HG03378 (cell line): ENCODE measurements around the gene TMEM243.
"Not testable (repeated sequence)": the region's sequence is repeated elsewhere in the genome, so short reads cannot be mapped to it uniquely, and the experiment has no call there.

ENCODE experiments used
- ATAC-seq: cut with Tn5 transposase; IDR thresholded peaks from one replicate; pipeline ENCODE4 v1.9.1; 2021; ENCODE audit warnings: mild to moderate bottlenecking, moderate library complexity; ENCODE audit not compliant: unreplicated experiment

TMEM243 gene

DNA sequence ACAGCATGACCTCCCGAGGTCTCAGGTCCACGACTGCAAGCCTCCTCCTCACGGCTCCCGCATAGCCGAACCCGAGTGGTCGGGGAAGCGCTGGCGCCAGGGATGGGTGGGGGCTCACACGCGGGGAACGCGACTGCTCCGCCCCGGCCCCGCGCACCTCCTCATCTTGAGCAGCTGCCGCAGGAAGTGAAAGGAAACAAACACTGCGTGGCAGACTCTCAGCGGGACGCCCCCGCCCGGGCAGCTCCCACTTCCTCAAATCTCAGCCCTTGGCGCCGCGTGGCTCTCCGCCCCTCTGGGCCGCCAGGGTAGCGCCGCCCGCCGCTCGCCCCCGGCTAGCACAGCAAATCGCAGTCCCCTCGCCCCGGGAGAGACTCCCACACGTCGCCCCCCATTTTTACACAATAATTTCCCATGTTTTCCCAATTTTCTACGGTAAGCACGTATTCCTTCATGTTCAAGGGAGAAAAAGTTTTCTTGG lies at the start of gene TMEM243:
TMEM243 (minus strand) TSS at position 188 of the 481 bp plus-strand sequence. CDS start 229 bp downstream, outside the sequence.
- ATAC-seq, result peak; percentile 42

- peak; percentile 93 for ATAC-seq
These were observed 47.8 kb upstream of the TMEM243 start for GRCh38 chr7:87267239-87267900.

- ATAC-seq, result no peak
These were observed 44.0 kb upstream of the TMEM243 start for GRCh38 chr7:87263537-87263936.

DNA sequence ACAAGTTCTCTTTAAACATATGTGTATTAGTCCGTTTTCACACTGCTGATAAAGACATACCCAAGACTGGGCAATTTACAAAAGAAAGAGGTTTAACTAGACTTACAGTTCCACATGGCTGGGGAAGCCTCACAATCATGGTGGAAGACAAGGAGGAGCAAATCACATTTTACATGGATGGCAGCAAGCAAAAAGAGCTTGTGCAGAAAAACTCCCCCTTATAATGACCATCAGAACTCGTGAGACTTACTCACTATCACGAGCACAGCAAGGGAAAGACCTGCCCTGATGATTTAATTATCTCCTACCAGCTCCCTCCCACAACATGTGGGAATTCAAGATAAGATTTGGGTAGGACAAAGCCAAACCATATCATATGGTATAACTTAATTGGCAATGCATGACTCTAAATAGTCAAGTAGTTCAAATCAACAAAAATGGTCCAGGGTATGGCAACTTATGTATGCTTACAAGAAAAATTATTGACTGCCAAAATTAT lies 34.1 kb upstream of the TMEM243 start:
- ATAC-seq, result no peak

DNA sequence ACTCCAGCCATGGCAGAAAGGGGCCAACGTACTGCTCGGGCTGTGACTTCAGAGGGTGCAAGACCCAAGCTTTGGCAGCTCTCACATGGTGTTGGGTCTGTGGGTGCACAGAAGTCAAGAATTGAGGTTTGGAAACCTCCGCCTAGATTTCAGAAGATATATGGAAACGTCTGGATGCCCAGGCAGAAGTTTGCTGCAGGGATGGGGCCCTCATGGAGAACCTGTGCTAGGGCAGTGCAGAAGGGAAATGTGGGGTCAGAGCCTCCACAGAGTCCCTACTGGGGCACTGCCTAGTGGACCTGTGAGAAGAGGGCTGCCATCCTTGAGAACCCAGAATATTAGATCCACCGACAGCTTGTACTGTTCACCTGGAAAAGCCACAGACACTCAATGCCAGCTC lies 26.1 kb upstream of the TMEM243 start:
- ATAC-seq, result not testable (repeated sequence)

GRCh38 chr7:87238464-87239051 lies 19.0 kb upstream of the TMEM243 start:
- ATAC-seq, result not testable (repeated sequence)

GRCh38 chr7:87234949-87235348 lies 15.4 kb upstream of the TMEM243 start:
- ATAC-seq, result no peak

- no peak for ATAC-seq
These were observed 12.2 kb upstream of the TMEM243 start for GRCh38 chr7:87231711-87232110.

DNA sequence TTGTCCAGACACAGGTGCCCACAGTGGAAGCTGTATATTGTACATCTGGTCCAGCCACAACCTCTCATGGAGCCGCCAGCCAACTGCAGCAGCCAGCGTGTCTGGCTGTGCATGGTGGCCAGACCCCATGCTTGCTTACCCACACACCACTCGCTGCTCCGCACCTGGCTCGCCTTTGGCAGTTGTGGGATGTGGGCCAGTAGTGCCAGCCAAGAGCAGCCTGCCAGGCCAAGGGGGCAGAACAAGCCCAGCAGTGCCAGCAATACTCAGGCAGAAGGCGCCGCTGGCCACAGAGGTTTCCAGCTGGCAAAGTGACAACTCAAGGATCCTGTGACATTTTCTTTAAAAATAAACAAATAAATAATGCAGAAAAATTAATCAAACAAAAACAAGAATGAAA lies 11.7 kb upstream of the TMEM243 start:
- ATAC-seq, result no peak

- no peak for ATAC-seq
These were observed 7.0 kb upstream of the TMEM243 start for GRCh38 chr7:87226495-87226894.

GRCh38 chr7:87225696-87226095 lies 6.2 kb upstream of the TMEM243 start:
- no peak for ATAC-seq

DNA sequence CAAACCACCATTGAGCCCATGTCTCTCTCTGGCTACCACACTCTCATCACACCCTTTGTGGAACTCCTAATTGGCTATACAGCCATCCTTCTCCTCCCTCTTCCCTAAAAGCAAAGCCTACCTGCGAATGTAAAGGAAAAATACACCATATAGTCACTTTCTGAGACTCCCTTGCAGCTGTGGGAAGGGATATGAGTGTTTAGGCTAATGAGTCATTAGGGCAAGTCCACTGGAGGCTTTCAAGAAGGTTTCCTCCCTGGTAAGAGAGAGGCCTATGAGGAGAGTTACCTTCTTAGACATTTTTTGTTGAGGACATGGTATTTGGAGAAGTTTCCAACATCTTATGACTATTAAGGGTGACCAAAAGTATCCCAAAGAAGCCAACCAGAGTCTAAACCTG lies 4.1 kb upstream of the TMEM243 start:
- no peak for ATAC-seq

GRCh38 chr7:87220734-87221215 lies 1.2 kb upstream of the TMEM243 start:
- ATAC-seq, result no peak

- ATAC-seq, result peak; percentile 25
These were observed 648 bp upstream of the TMEM243 start for GRCh38 chr7:87220026-87220733.

DNA sequence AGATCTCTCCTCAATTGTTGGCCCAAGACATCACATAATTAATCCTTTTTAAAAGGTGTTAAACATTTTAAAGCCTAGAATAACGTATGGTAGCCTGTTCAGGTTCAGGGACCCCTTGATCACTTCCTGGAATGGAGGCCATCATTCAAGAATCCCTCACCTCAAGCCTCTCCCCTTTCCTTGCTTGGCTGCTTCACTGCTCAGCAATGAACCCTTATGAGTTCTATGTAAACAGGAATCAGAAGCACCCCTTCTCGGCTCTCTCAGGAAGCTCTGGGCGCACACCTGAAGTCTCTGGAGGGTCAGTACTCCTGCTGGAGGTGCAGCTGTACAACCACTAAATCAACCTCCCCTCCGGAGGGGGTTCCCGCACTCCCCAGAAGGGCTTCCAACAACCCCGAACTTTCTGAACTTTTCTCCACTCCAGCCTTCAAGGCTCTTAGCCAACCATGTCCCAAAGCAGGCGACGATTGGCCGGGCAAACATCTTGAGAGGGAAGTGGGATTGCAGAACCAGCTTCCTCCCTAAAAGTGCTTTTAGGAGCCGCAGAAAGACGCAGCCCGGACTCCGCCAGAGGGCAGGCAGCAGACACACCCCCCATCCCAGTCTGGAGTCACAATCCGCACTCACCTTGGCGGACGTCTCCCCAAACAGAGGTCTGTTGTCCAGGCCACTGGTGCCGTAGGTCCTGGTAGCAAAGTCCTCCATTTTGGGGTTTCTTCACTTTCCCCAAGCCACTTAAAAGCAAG lies 562 bp downstream of the TMEM243 start:
- ATAC-seq, result no peak

DNA sequence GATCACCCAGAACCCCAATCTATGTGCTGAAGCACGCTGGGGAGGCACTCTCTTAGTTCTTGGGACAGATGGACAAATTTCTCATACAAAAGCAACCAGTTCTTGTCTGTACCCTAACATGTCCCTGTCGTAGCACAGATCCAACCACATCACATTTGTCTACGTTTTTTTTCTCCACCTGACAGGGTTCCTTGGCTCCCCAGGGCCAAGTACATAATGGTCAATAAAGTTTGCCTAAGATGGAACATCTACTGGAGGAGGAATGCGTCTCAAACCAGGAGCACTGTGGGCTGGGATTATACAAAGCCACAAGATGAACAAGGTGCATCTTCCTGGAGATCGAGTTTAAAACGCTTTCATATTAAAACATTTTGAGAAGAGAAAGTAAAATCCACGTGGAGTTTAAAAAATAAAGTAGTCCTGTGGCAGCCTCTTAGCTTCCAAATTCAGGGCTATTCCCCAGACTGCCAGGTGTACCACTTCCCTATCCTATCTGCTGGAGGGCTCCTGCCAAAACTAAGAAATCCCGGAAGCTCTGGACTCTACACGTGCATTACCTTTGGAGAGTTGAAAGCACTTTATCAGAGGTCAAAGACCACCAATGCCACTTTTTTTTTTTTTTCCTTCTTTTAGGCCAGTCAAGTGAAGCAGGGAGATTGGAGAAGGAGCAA lies 1.4 kb downstream of the TMEM243 start:
- ATAC-seq, result no peak

DNA sequence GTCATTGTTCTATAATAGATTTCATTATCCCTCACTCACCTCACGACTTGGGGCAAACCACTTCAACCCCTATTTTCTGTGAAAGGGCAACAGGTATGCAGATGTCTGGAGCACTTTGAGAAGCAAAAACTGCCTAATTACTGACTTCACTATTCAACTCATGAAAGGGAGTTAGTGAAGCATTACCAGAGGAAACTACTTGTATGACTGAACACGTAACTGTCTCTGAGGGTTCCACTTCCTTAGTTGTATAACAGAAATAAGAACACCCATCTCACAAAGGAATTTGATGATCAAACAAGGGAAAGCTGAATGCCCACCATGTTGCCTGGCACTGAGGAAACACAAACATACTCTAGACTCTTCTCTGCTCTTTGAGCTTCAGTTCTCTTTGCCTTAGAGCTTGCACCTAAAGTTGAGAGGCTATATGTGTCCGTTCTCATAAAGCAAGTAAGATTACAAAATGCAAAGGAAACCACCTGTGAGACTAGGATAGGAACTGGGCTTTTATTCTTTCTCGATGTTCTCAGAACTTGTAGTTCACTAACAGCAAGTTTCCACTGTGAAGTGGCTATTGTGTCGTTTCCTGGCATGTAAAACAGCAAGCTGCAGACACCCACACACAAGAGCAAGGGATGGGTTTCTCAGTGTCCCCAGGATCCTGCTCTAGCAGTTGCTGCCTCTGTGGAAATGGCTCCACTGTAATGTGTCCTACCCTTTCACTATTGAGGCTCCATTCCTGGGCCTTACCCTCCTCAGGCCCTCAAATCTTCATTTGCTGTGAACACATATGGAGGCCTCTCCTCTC lies 2.6 kb downstream of the TMEM243 start:
- peak; percentile 70 for ATAC-seq

GRCh38 chr7:87215046-87215445 lies 4.5 kb downstream of the TMEM243 start:
- ATAC-seq, result no peak

DNA sequence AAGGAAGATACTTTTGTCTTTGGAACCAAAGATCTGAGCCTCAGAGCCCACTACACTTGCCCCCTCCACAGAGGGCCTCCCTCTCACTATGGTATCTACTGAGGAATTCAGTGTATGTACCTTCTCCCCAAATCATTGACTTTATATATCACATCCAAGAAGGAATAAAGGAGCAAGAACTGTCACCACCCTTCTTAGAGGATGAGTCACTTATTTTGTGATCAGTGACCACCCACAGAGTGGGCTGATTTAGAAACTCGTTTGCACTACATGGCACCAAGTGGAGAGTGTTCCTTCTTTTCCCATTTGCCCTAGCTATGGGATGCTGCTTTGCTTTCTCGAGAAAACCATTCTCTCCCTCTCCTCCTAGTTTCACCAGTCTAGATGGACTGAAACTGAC lies 5.7 kb downstream of the TMEM243 start:
- no peak for ATAC-seq

DNA sequence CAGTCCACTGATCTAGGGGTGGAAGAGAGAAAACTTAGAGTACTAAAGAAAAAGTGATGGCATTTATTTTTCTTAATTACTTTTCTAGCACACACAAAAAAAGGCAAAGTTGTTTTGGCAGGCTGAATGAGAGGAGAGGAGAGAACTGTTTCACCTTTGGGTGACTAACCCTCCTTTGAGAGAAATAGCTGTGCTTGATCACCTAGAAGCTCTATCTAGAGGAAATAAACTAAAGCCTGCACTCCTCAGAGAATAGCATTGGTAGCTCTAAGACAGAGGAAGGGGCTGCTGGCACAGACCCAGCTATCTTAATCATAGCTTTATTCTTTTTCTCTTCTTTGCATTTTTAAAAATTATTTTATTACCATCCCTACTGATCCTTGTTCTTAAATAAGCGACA lies 6.3 kb downstream of the TMEM243 start:
- no peak for ATAC-seq
